OCI-LY1 (cell line): ENCODE results near the gene ARHGAP32.

Experiments used
- H2AFZ ChIP-seq: fragments of 200-600 bp; sonication (generic), shearing (Covaris generic); 2 replicates; pipeline ENCODE4 v1.6.0; 2014; ENCODE audit warnings: antibody characterized with exemption, mild to moderate bottlenecking, low read length
- H3F3A ChIP-seq: fragments of 200-600 bp; sonication (generic), shearing (Covaris generic); 2 replicates; pipeline ENCODE4 v1.6.0; 2014; ENCODE audit warnings: mild to moderate bottlenecking, antibody characterized with exemption, low read length, moderate library complexity; ENCODE audit not compliant: insufficient read depth
- H3K27ac ChIP-seq: fragments of 200-600 bp; sonication (generic); 2 replicates; pipeline ENCODE4 v1.5.1; 2014; ENCODE audit warnings: low read length, mixed run types, mild to moderate bottlenecking, low read depth; ENCODE audit not compliant: poor library complexity, severe bottlenecking
- H3K27me3 ChIP-seq: fragments of 200-600 bp; sonication (generic); 2 replicates; pipeline ENCODE4 v1.6.0; 2014; ENCODE audit warnings: antibody characterized with exemption, mild to moderate bottlenecking, low read length, moderate library complexity; ENCODE audit not compliant: insufficient read depth
- H3K36me3 ChIP-seq: fragments of 200-600 bp; sonication (generic); 2 replicates; pipeline ENCODE4 v1.6.1; 2014; ENCODE audit warnings: mild to moderate bottlenecking, antibody characterized with exemption, low read length, moderate library complexity, mixed read lengths; ENCODE audit not compliant: insufficient read depth
- H3K4me1 ChIP-seq: fragments of 200-600 bp; sonication (generic); 2 replicates; pipeline ENCODE4 v1.5.1; 2014; ENCODE audit warnings: mild to moderate bottlenecking, low read length, moderate library complexity; ENCODE audit not compliant: insufficient read depth, severe bottlenecking
- H3K4me2 ChIP-seq: fragments of 200-600 bp; sonication (generic), shearing (Covaris generic); 2 replicates; pipeline ENCODE4 v1.6.1; 2014; ENCODE audit warnings: low read length
- H3K4me3 ChIP-seq: fragments of 200-600 bp; sonication (generic); 2 replicates; pipeline ENCODE4 v1.5.1; 2014; ENCODE audit warnings: low read length, low read depth, mild to moderate bottlenecking, mixed read lengths; ENCODE audit not compliant: poor library complexity, severe bottlenecking
- H3K79me2 ChIP-seq: fragments of 200-600 bp; shearing (Covaris generic); 2 replicates; pipeline ENCODE4 v1.6.1; 2016; ENCODE audit warnings: mixed run types, low read length, mixed read lengths; ENCODE audit not compliant: insufficient read depth
- H3K9ac ChIP-seq: fragments of 200-600 bp; sonication (generic), shearing (Covaris generic); 2 replicates; pipeline ENCODE4 v1.6.1; 2014; ENCODE audit warnings: mild to moderate bottlenecking, low read length, mixed read lengths
- H3K9me2 ChIP-seq: fragments of 200-600 bp; sonication (generic), shearing (Covaris generic); 2 replicates; pipeline ENCODE4 v1.6.1; 2014; ENCODE audit warnings: low read depth, mild to moderate bottlenecking, low read length, mixed read lengths
- H3K9me3 ChIP-seq: fragments of 200-600 bp; shearing (Covaris generic); 2 replicates; pipeline ENCODE4 v1.6.1; 2014; ENCODE audit warnings: low read length, mixed read lengths
- H4K20me1 ChIP-seq: fragments of 200-600 bp; sonication (generic), shearing (Covaris generic); 2 replicates; pipeline ENCODE4 v1.6.0; 2016; ENCODE audit warnings: mild to moderate bottlenecking, low read length; ENCODE audit not compliant: insufficient read depth
- CTCF ChIP-seq: fragments of 200-600 bp; sonication (generic), shearing (Covaris generic); IDR thresholded peaks from 2 replicates; pipeline ENCODE4 v1.5.1; 2017; ENCODE audit warnings: mild to moderate bottlenecking, antibody characterized with exemption, low read length, moderate library complexity, mixed read lengths
- EZH2 ChIP-seq: fragments of 200-600 bp; sonication (generic), shearing (Covaris generic); IDR thresholded peaks from 2 replicates; pipeline ENCODE4 v1.8.0; 2017; ENCODE audit warnings: borderline replicate concordance, mixed run types, mild to moderate bottlenecking, antibody characterized with exemption, low read length, moderate library complexity, mixed read lengths

Gene ARHGAP32

GRCh38 chr11:129034001-129034400, 158.1 kb downstream of the ARHGAP32 start:
- H4K20me1 ChIP-seq = no peaks in the 10 kb centered on the region
- H3K27ac ChIP-seq = no peak overlapping the region
- no peaks in the 10 kb centered on the region for H3K36me3 ChIP-seq

DNA sequence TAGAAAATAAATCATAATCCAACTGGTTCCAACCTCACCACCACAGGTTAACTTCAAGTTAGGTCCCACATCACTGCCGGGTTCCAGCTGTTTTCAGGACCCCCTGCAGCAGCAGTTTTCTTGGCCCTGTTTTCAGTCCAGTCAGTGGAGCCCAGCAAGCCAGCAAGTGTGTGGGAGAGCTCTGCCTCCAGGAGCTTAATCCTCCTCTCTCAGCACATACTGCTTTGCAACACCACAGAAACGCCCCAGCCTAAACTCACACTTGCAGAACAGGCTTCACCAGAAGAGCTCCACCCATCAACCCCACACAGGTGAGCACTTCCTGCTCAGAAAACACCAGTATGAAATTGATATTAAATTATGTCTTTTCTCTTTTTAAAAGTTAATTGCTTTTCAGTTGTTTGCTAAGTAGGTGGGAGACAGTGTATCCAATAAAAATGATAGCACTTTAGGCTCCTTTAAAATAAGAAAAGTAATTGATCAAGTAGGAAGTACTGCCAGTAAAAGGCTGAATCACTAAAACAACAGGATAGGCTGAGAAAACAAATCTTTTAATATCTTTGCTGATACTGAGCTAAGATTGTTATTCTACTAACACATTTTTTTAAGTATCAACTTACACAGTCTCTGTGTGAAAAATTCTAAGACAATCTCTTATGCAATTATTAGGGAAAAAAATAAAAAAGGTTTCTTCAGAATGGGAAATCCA, 168.0 kb downstream of the ARHGAP32 start:
- Histone ChIP-seq H4K20me1 (no peaks in the 10 kb centered on the region), H3K36me3 (no peaks in the 10 kb centered on the region), H3K9me2 (no peaks in the 10 kb centered on the region), H3K27me3 (no peaks in the 10 kb centered on the region), H3K4me2 (no peak overlapping the region), H2AFZ (no peak overlapping the region), H3K9ac (no peak overlapping the region), H3F3A (no peaks in the 10 kb centered on the region), H3K4me1 (no peaks in the 10 kb centered on the region), H3K79me2 (no peaks in the 10 kb centered on the region), H3K9me3 (no peaks in the 10 kb centered on the region), H3K4me3 (no peak overlapping the region), H3K27ac (no peak overlapping the region)
- TF ChIP-seq CTCF (no peak), EZH2 (no peak)

More at GRCh38 chr11:129034001-129034400, 158.1 kb downstream of the ARHGAP32 start:
- H3K9me2 ChIP-seq = no peaks in the 10 kb centered on the region
- no peak for TF ChIP-seq EZH2
- no peak for TF ChIP-seq CTCF
- H3K9me3 ChIP-seq = no peaks in the 10 kb centered on the region
- H3K4me3 ChIP-seq = no peak overlapping the region
- no peaks in the 10 kb centered on the region for H3K79me2 ChIP-seq
- H3K9ac ChIP-seq = no peak overlapping the region
- no peaks in the 10 kb centered on the region for H3F3A ChIP-seq
- H2AFZ ChIP-seq = no peak overlapping the region
- H3K27me3 ChIP-seq = no peaks in the 10 kb centered on the region
- H3K4me2 ChIP-seq = no peak overlapping the region
- H3K4me1 ChIP-seq = no peaks in the 10 kb centered on the region

DNA sequence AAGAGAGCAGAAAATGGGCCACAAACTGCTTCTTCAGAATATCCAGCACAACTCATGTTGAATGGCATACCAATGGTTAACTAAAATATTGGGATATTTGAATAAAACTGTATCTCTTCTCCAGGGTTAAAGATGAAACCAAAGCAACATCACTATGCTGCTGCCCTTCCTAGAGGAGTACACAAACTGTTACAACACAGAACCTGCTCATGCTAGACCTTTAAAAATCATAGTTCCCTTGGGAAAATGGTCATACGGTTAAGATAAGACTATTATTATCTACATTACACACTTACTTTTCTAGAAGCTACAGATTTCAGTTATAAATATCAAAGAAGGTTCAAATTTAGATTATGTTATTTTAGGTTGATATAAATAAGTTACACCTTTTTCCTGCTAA, 170.8 kb downstream of the ARHGAP32 start:
- no peak overlapping the region for H3K4me2 ChIP-seq
- no peaks in the 10 kb centered on the region for H3K4me1 ChIP-seq
- TF ChIP-seq CTCF (no peak), EZH2 (no peak)
- H3K4me3 ChIP-seq = no peak overlapping the region
- H3K9ac ChIP-seq = no peak overlapping the region
- no peaks in the 10 kb centered on the region for H3F3A ChIP-seq
- H3K79me2 ChIP-seq = no peaks in the 10 kb centered on the region
- no peaks in the 10 kb centered on the region for H3K9me3 ChIP-seq
- no peak overlapping the region for H2AFZ ChIP-seq
- no peaks in the 10 kb centered on the region for H3K27me3 ChIP-seq
- H3K36me3 ChIP-seq = no peaks in the 10 kb centered on the region
- no peak overlapping the region for H3K27ac ChIP-seq
- H4K20me1 ChIP-seq = no peaks in the 10 kb centered on the region
- H3K9me2 ChIP-seq = no peaks in the 10 kb centered on the region
